ENCODE measurements around the gene ABL2.

ABL2 gene

DNA sequence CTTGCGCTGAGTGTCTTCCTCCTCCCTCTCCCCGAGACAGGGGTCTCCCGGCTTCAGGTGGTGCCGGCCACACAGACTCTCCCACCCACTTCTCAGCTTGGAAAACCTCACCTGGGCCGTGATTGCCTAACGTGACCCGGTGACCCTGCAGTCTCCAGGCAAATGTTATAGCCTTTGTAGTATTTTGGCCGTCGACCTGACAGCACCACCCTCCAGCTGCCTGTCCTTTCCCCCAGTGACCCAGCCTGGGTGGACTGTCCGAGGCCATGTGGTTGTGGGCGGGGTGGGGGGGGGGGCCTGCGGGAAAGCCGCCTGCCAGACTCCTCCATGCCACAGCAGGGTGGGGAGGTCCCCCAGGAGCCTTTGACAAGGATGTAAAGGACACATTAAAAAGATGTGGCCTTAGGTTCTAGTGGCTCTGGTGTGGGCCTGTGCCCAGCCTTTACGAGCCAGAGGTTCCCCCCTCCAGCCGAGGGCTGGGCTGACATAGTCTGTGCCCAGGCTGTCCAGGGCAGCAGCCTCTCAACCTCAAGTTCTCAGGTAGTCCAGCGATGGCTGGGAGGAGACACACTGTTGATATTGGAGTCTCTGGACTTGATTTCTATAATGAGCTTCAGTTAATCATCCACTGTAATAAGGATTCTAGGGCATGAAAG, 139.5 kb downstream of the ABL2 start:
- DNase-seq: no peak

DNA sequence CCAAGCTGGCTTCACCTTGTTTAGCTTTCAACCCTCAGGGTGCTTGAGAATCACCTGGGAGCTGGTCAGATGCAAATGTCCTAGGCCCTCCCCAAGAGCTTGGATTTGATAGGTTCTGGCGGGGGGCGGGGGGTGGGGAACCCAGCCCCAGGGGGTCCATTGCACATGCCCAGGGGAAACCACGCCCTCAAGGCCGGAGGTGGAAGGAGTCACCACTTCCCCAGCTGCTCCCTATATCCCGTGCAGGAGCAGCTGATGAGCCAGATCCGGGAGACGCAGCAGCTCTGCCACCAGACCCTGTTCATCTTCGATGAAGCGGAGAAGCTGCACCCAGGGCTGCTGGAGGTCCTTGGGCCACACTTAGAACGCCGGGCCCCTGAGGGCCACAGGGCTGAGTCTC, 141.8 kb downstream of the ABL2 start:
- no peak for DNase-seq

DNA sequence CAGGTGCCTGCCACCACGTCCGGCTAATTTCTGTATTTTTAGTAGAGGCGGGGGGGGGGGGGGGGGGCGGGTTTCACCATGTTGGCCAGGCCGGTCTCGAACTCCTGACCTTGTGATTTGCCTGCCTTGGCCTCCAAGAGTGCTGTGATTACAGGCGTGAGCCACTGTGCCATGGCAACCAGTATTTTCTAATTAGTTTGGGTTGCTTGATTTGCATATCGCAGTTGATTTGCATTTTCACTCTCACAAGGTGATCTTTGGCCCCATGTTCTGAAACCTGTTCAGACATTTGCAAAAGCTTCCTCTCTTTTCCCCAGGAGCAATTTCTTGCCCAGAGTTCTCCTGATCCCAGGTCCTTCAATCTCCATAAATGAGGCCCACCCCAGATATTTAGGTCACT, 145.9 kb downstream of the ABL2 start:
- DNase-seq: no peak

DNA sequence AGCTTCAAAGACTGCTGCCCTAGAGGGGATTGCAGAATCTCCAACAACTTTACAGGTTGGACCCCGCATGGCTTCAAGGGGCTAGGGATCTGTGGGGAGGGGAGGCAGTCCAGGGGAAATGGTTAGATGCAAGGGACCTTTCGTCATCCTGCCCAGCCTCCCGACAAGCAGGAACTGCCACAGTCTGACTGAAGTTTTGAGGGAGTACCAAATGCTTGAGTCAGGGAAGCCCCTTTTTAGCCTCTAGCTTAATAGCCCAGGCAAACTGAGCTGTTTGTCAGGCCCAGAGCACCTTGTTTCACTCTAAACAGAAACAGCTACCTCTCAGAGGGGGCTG, 146.5 kb downstream of the ABL2 start:
- no peak for DNase-seq

DNA sequence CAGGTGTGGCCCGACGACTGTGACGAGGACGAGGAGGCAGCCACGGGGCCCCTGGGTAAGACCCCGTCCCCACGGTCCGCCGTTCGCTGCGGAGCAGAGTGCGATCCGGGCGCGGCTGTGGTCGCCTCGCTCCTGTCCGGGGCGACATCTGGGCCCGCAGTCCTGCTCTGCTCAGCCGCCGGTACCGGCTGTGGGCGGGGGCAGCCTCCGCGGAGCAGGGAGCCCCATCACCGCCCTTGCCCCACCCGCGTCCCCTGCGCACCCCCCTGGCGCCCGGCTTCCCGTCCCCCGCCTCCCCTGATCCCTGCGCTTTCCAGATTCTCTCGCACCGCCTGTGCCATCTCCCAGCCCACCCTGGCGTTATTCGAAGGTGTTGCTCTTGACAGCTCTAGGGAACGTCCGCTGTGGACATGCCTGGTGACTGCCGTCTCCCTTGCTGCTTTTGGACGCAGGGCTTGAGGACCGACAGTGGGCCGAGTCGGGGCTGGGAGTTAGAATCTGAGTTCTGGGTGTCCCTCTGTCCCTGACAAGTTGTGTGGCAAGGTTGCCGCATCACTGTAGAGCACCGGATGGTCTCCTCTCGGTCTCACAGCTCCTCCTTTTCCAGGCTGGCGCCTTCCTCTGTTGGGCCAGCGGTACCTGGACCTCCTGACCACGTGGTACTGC, 147.0 kb downstream of the ABL2 start:
- no peak for DNase-seq

DNA sequence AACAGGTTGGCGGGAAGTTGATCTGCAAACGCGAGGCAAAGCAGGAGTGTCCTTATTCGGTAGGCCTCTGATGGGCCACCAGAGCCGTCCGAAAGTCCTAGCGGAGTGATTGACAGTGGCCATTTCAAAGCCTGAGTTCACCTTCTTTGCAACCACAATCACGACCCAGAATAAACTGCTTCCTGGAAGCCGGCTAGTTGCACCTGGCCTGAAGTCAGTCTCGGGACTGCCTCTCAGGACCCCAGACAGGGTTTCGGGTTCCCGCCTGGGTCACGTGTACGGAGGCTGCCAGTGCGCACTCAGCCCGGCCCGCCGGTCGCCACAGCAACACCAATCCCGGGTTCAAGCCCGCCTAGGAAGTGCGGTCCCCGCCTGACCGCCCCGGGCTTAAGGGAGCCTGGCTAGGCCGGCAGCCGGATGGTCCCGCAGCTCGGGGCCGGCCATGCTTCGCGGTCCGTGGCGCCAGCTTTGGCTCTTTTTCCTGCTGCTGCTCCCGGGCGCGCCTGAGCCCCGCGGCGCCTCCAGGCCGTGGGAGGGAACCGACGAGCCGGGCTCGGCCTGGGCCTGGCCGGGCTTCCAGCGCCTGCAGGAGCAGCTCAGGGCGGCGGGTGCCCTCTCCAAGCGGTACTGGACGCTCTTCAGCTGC, 147.7 kb downstream of the ABL2 start, which contains the start of gene TOR3A:
Gene TOR3A (plus strand): TSS at position 384 of the 646 bp plus-strand sequence. CDS start 59 bp downstream, at position 443.
- peak; percentile 90 for DNase-seq

DNA sequence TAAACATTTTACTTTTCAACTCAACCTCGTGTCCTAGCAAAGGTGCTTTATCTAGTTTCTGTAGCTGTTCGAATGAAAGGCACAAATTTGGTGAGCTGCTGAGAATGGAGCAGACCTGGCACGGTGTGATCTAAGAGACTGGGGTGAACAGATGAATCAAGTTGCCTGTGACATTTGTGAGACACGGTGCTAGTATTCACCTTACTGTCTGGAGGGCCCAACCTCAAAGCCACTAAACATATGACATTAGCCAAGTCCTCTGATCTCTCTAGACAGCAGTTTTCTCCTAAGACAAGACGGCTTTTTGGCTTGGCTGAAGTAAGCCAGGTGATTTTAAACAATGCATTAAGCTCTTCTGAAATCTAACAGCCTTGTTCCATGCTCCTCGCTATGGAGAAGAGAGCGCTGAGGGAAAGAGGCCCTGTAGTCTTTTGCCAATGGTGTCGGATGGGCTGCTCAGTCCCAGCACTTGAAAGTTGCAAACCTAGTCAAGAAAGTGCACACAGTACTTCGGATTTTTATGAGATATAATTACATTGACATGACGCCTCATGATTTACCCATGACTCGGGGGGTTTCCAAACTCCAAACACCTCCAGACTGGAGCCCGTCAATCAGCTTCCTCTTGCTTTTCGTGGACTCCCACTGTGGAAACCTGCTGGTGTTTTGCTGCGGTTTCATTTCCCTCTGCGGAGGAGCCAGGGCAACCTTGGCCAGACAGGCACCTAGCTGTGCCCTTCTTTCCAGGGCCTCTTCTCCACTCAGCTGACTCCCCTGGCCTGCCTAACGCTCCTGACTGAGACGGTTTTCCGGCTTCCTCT, 148.4 kb downstream of the ABL2 start:
- no peak for DNase-seq

DNA sequence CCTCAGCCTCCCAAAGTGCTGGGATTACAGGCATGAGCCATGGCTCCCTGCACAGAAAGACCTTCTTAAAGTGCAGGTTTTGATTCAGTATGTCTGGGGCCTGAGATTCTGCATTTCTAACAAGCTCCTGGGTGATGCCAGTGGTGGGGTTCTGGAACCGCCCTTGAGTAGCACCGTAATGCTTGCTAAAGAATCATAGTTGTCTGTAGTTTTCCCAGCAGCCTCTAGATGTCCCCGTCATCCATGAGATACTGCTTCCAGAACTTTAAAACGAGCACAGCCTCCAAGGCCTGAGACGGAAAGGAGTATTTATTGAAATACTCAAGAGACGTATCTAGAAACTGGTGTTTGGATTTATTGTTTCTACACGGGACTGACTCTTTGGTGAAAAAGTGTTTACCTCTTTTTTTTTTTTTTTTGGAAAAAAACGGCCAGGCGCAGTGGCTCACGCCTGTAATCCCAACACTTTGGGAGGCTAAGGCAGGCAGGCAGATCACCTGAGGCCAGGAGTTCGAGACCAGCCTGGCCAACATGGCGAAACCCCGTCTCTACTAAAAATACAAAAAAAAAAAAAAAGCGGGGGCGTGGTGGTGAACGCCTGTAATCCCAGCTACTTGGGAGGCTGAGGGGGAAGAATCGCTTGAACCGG, 150.2 kb downstream of the ABL2 start:
- peak; percentile 73 for DNase-seq

DNA sequence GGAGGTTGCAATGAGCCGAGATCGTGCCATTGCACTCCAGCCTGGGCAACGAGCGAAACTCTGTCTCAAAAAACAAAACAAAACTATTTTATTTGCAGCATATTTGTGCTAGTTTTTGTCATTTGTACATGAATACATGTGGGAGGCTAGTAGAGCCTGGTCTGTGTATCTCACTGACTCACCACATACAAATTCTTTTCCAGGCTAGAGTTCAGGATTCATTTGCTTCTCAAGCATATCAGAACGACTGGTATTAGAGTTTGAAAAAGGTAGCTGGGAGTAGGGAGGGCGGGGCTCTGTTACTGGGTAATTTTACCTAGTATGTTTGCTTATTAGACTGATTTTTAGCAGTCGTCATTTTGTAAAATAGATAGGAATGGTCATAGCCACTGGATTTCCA, 152.1 kb downstream of the ABL2 start:
- DNase-seq: no peak

DNA sequence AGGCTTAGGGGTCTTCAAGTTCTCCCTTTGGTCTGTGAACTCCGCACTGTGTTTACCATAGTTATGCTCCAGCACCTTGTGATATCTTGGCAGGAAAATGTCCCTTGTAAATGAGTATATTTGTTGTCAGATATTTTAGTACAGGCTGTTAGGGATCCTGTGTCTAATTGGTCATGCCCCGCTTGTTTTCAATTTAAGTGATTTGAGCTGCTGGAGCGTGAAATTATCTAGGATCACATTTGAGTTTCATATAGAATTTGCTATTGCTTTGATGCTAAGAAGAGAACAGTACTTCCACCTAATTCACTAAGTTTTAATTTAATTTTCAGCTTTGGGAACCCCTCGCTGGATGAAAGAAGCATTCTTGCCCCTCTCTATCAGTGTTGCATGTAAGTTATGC, 163.0 kb downstream of the ABL2 start:
- DNase-seq: no peak

DNA sequence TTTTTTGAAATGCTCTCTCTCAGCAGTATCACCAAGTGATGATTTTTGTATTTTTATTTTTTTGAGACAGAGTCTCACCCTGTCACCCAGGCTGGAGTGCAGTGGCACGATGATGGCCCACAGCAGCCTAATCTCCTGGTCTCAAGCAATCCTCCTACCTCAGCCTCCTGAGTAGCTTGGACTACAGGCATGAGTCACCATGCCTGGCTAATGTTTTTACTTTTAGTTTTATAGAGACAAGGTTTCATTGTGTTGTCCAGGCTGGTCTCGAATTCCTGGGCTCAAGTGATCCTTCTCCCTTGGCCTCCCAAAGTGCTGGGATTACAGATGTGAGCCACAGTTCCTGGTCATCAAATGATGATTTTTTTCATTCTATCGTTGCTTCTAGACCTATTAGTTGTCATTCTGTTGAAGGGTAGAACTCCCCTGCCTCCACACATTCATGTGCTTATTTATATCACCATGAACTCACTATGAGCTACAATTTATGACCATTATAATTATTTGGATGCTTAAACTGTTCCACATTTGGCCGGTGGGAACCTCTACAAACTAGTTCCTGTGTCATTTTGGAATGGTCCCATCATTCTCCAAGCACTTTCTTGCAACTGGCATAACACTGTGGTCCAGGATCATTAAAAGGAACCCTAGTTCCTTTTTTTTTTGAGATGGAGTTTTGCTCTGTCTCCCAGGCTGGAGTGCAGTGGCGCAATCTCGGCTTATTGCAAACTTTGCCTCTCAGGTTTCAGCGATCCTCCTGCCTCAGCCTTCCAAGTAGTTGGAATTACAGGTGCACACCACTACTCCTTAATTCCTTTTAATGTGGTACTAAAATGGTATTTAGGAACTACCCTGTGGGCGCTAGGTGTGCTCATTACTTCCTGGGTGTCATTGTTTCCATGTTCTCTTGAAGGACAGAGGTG, 167.9 kb downstream of the ABL2 start:
- DNase-seq: no peak

DNA sequence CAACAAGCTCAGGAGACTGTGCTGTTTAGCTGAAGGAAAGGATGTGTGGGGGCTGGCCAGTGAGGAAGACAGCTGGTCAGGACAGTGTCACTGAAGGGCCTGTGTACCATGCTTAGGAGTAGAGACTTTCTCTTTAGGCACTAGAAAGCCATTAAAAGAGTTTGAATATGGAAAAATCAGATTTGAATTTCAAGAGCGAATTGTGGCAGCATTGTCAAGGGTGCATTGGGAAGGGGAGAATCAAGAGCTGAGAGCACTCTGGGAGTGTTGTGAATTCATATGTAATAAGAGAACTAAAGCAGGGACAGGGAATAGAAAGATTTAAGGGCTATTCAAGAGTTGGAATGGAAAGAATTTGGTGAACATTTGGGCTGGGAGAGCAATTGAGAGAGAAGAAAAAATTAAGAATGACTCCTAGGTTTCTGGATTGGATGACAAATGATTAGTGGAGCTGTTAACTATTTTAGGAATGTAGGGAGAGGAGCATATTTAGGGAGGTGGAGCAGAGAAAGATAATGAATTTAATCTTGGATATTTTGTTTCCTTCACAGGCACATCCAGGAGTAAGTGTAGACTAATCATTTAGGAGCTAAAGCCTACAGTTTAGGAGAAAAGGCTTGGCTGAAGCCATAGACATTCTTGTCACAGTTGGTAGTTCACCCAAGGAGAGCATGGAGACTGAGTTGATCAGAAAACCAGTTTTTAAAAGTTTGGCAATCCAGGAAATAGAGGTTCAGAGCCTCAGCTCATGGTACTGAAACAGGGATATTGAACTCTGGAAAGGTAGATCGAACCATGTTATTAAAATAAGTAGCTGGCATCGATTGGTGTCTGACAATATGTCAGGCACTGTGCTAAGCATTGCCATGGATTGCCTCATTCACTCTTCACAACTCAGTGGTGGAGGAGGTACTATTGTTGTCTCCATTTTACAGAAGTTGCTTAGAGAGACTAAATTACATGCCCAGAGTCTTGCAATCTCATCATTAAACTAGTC, 170.7 kb downstream of the ABL2 start:
- no peak for DNase-seq

DNA sequence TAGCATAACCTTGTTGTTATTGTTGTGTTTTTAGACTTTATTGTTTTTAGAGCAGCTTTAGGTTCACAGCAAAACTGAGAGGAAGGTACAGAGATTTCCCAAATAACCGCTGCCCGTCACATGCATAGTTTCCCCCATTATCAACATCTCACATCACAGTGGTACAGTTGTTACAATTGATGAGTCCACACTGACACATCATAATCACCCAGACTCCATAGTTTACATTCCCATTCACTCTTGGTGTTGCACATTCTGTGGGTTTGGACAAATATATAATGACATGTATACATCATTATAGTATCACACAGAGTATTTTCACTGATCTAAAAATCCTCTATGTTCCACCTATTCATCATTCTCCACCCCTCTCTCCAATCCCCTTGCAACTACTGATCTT, 173.5 kb downstream of the ABL2 start:
- DNase-seq: no peak

DNA sequence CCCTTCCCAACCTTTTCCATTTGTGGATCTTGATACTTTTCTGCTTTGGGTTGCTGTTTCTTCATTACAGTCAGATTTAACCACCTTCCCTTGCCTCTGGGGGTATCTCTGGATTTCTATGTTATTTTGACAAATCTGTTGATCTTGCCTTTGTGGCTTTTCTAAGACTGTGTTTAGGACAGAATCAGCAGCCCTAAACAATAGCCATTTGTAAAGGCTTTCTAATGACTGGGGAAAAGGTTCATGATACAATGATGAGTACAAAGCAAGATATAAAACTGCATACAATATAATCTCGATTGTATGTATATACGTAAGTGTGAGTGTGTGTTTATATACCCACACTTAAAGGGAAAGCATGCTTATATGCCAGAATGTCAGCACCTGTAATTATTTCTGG, 176.0 kb downstream of the ABL2 start:
- peak; percentile 4 for DNase-seq

DNA sequence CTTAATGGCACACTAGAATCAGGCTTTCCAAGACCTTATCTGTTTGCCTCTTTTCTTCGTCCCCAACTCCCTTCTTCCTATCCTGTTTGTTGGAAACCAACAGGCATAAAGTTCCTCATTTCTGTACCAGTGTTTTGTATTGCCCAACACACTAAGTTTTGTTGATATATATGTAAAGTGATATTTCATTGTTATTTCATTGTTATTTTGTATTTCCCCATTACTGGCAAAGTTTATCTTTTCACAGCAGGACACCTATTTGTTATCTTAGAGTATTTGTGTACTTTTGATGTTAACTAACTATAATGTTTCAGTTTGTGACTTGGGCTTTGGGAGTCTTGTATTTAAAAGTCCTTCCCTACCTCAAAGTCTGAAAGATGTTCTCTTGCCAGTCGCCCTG, 176.7 kb downstream of the ABL2 start:
- no peak for DNase-seq
